ENCODE measurements around the gene SUN3.

DNA sequence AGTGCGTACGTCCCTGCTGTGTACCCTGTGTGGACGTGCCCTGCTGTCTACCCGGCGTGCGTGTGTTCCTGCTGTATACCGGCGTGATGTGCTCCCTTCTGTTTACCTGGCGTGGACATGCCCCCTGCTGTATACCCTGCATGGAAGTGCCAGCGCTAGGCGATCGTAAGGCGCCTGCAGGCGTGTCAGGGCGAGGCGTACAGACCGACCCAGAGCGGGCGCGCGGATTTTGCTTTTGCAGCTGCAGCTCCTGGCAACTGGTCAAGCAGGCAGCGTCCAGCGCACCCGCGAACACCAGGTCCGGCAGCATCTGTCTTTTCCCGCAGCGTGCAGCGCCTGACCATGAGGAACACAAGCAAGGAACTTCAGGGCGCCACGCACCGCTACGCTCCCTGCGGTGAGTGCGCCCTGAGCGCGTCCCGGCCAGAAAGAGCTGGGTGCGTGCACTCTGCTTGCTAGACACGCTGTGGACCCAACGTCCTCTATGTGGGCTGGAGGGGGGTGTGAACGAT, 7.1 kb upstream of the SUN3 start:
- TF ChIP-seq EZH2 (IDR thresholded peaks at IDR 0.05; ENCODE audit: insufficient read depth, poor library complexity, severe bottlenecking) (no peak), EZH2phosphoT487 (IDR thresholded peaks at IDR 0.05; ENCODE audit: insufficient read depth, low read depth) (no peak)
